Esophagus muscularis mucosa (tissue), 4 donors: Measurements from ENCODE around the gene CUX1. TPM values are rescaled to one million over a fixed set of nuclear protein-coding genes. Genes with fewer than 3 reads are reported as not detected.

Experiments
- DNase-seq: peaks from one replicate; pipeline ENCODE4 v3.0.0-alpha.2; 2017; ENCODE audit errors: extremely low spot score
- H3K27ac ChIP-seq, 4 donors: fragments of 200-600 bp; sonication (generic); replicated peaks in 1 of 4; 1 replicate in 3 of 4; 2 replicates in 1 of 4; pipeline ENCODE4 v1.5.1; 2016 to 2019; ENCODE audit warnings: mild to moderate bottlenecking in 1 of 4
- H3K27me3 ChIP-seq, 4 donors: fragments of 200-600 bp; sonication (generic); one replicate each; pipeline versions ENCODE4 v1.5.1 to v1.6.0; 2016 to 2019
- H3K36me3 ChIP-seq, 4 donors: fragments of 200-600 bp; sonication (generic); one replicate each; pipeline ENCODE4 v1.5.1; 2016 to 2019
- H3K4me1 ChIP-seq, 4 donors: fragments of 200-600 bp; sonication (generic); one replicate each; pipeline ENCODE4 v1.5.1; 2016 to 2019
- H3K4me3 ChIP-seq, 4 donors: fragments of 200-600 bp; sonication (generic); 1 replicate in 2 of 4; 2 replicates in 2 of 4; pipeline ENCODE4 v1.5.1; 2016 to 2019; ENCODE audit warnings: mild to moderate bottlenecking in 4 of 4, moderate library complexity in 1 of 4
- H3K9me3 ChIP-seq, 4 donors: fragments of 200-600 bp; sonication (generic); 1 replicate in 3 of 4; 2 replicates in 1 of 4; pipeline ENCODE4 v1.5.1; 2016 to 2019
- EP300 ChIP-seq: sonication (generic); formaldehyde crosslinking; IDR thresholded peaks from one replicate; pipeline ENCODE4 v1.6.1; 2017; ENCODE audit warnings: antibody characterized with exemption
- POLR2A ChIP-seq: fragments of 450-650 bp; IDR thresholded peaks from one replicate; pipeline ENCODE4 v1.6.1; 2017; ENCODE audit warnings: antibody characterized with exemption, moderate library complexity, mild to moderate bottlenecking, low read depth
- POLR2AphosphoS5 ChIP-seq, 2 donors: sonication (generic); formaldehyde crosslinking; IDR thresholded peaks; one replicate each; pipeline ENCODE4 v1.6.1; 2017; ENCODE audit warnings: antibody characterized with exemption in 2 of 2
- WGBS: methylation state at CpG from one replicate; pipeline ENCODE4 v1.1.5; 2018; 5-methylcytosine and 5-hydroxymethylcytosine counted together
- intact Hi-C: fragments of 100-400 bp; cut with DNase I; formaldehyde crosslinking; loops from one replicate; pipeline ENCODE4 v1.15.1; 2023
- total RNA-seq, 4 donors: library from RNA; depleted of rRNA; stranded (reverse); fragments of >200 nt; gene quantifications; one replicate each; pipeline versions ENCODE4 v1.1.0 to v1.2.1, GENCODE V29; 2016
- TF ChIP-seq, protein P1 (sequence below), 3 experiments: fragments of 200-600 bp in 2 of 3; fragments of 450-650 bp in 1 of 3; sonication (generic) in 2 of 3; IDR thresholded peaks; one replicate each; pipeline ENCODE4 v1.5.1; 2017 to 2019; ENCODE audit warnings: antibody characterized with exemption in 3 of 3, mild to moderate bottlenecking in 2 of 3, moderate library complexity in 1 of 3

CUX1 gene
- total RNA-seq, 4 donors from 2014 or later, result 61.5 to 136 (median 92.3) TPM

DNA sequence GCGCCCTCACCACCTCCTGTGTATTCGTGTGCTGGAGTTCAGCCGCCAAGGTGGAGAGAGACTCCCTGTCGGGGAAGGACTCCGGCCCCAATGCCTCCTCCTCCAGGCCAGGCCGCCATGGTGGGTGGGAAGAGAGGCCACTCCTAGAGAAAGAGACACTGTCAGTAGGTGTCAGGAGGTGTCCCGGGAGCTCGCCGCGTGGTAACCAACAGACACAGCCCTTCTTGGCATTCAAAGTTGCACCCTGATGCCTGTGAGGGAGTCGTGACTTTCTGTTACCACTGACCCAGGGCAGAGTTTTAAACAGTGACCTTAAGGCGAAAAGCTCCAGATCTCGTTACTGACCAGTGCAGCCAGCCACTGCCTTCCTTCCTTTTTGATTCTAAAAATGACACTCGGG is 155.2 kb downstream of the CUX1 start:
- Histone ChIP-seq H3K4me3 (no peak overlapping the region), H3K9me3 (no peaks in the 10 kb centered on the region), H3K27ac (no peak overlapping the region), H3K4me1 (peaks cover 0 to 8% (median 5%) of the 10 kb centered on the region in 4 donors), H3K27me3 (no peaks in the 10 kb centered on the region), H3K36me3 (peaks cover 0 to 3% (median 1%) of the 10 kb centered on the region in 4 donors)
- DNase-seq, result no peak
- intact Hi-C loops, result no loop called here
- 89% methylated on average over 10 of the region's 14 CpGs for WGBS
- TF ChIP-seq, protein P1, sequence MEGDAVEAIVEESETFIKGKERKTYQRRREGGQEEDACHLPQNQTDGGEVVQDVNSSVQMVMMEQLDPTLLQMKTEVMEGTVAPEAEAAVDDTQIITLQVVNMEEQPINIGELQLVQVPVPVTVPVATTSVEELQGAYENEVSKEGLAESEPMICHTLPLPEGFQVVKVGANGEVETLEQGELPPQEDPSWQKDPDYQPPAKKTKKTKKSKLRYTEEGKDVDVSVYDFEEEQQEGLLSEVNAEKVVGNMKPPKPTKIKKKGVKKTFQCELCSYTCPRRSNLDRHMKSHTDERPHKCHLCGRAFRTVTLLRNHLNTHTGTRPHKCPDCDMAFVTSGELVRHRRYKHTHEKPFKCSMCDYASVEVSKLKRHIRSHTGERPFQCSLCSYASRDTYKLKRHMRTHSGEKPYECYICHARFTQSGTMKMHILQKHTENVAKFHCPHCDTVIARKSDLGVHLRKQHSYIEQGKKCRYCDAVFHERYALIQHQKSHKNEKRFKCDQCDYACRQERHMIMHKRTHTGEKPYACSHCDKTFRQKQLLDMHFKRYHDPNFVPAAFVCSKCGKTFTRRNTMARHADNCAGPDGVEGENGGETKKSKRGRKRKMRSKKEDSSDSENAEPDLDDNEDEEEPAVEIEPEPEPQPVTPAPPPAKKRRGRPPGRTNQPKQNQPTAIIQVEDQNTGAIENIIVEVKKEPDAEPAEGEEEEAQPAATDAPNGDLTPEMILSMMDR (IDR thresholded peaks at IDR 0.05), result no peak

DNA sequence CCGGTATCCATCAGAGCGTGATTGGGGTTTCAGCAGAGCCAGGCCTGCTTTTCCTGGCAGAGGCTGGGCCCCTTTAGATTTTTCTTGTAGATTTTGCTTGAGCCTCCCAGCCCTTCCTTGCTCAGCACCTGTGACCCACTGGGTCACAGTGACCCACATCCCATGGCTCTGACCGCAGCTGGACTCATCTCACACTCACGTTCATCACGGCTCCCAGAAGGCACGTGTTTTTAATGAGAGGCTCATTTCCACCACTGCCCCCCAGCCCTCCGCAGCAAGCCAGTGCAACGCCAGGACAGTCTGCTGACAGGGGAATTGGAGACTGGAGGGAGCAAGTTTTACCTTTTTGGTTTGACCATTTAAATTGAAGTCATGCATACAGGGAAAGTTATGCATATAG is 155.7 kb downstream of the CUX1 start:
- Histone ChIP-seq H3K9me3 (no peaks in the 10 kb centered on the region), H3K4me3 (no peak overlapping the region), H3K4me1 (peaks cover 0 to 8% (median 5%) of the 10 kb centered on the region in 4 donors), H3K27ac (no peak overlapping the region), H3K27me3 (no peaks in the 10 kb centered on the region), H3K36me3 (peaks cover 0 to 3% (median 1%) of the 10 kb centered on the region in 4 donors)
- TF ChIP-seq POLR2AphosphoS5 (IDR thresholded peaks at IDR 0.05) (no peak), EP300 (no peak)
- TF ChIP-seq, protein P1 (IDR thresholded peaks at IDR 0.05), result no peak
- 90% methylated on average over 8 of the region's 8 CpGs for WGBS
- no peak for DNase-seq
- intact Hi-C loops, result no loop called here

DNA sequence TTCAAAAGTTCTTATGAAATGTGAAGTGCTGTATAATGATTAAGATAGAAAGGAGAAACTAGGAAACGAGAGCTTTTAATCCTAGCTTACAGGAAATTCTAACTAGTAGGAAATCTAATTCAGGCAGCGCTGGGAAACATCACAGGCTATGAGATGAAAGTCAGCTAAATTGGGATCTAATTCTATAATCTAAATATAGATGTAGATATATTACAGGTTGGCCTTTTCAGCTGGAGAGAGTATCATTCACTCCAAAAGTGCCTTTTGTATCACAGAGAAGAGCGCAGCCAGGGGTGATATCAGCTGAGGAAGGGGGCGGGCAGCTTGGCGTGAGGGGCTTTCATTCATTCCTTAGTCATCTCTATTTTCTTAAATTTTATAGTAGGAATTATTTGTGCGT is 157.0 kb downstream of the CUX1 start:
- DNase-seq, result no peak
- no peak for TF ChIP-seq POLR2AphosphoS5 (IDR thresholded peaks at IDR 0.05)
- no peak for TF ChIP-seq POLR2A
- TF ChIP-seq, protein P1 (IDR thresholded peaks at IDR 0.05), result no peak
- no peak for TF ChIP-seq EP300
- peaks cover 0 to 8% (median 5%) of the 10 kb centered on the region in 4 donors for H3K4me1 ChIP-seq
- no peaks in the 10 kb centered on the region for H3K9me3 ChIP-seq
- H3K36me3 ChIP-seq, result peaks cover 0 to 3% (median 1%) of the 10 kb centered on the region in 4 donors
- no peak overlapping the region for H3K27ac ChIP-seq
- intact Hi-C loops, result no loop called here
- 88% methylated on average over 6 of the region's 6 CpGs for WGBS
- no peak overlapping the region for H3K4me3 ChIP-seq
- H3K27me3 ChIP-seq, result no peaks in the 10 kb centered on the region

DNA sequence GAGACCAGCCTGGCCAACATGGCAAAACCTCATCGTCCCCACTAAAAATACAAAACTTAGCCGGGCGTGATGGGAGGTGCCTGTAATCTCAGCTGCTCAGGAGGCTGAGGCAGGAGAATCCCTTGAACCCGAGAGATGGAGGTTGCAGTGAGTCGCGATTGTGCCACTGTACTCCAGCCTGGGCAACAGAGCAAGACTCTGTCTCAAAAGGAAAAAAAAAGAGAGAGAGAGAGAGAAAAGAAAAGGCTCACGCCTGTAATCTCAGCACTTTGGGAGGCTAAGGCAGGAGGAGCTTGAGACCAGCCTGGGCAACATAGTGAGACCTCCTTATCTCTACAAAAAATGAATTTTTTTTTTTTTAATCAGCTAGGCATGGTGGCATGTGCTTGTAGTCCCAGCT is 157.6 kb downstream of the CUX1 start:
- no peaks in the 10 kb centered on the region for H3K9me3 ChIP-seq
- peaks cover 0 to 11% (median 6%) of the 10 kb centered on the region in 4 donors for H3K4me1 ChIP-seq
- peaks cover 0 to 3% (median 1%) of the 10 kb centered on the region in 4 donors for H3K36me3 ChIP-seq
- intact Hi-C loops, result no loop called here
- no peak for DNase-seq
- TF ChIP-seq EP300, result no peak
- no peak for TF ChIP-seq POLR2AphosphoS5 (IDR thresholded peaks at IDR 0.05)
- TF ChIP-seq POLR2A, result no peak
- TF ChIP-seq, protein P1 (IDR thresholded peaks at IDR 0.05), result no peak
- no peak overlapping the region for H3K4me3 ChIP-seq
- H3K27ac ChIP-seq, result no peak overlapping the region
- 95% methylated on average over 7 of the region's 7 CpGs for WGBS
- no peaks in the 10 kb centered on the region for H3K27me3 ChIP-seq

- TF ChIP-seq, protein P1 (IDR thresholded peaks at IDR 0.05), result no peak
- no peak for TF ChIP-seq EP300
- no peak overlapping the region for H3K27ac ChIP-seq
- peaks cover 0 to 11% (median 6%) of the 10 kb centered on the region in 4 donors for H3K4me1 ChIP-seq
- no peaks in the 10 kb centered on the region for H3K9me3 ChIP-seq
- H3K36me3 ChIP-seq, result peaks cover 0 to 3% (median 1%) of the 10 kb centered on the region in 4 donors
- no peak overlapping the region for H3K4me3 ChIP-seq
- intact Hi-C loops, result no loop called here
- 82% methylated on average over 5 of the region's 5 CpGs for WGBS
- H3K27me3 ChIP-seq, result no peaks in the 10 kb centered on the region
- DNase-seq, result no peak
Measured at GRCh38 chr7:101976411-101976810, 159.0 kb downstream of the CUX1 start.
